ENCODE results near the gene NPR2.

NPR2 gene

GRCh38 chr9:35835216-35835632 lies 43.8 kb downstream of the NPR2 start:
- Histone ChIP-seq H3K4me2 (ENCODE audit: low read depth, low read length, poor library complexity, severe bottlenecking) (no peak overlapping the region), H3K4me3 (ENCODE audit: insufficient read depth, low read length, poor library complexity, severe bottlenecking) (no peak overlapping the region), H3K9me3 (ENCODE audit: insufficient read depth, low read length) (no peaks in the 10 kb centered on the region), H3K79me2 (ENCODE audit: insufficient read depth, low read length) (no peaks in the 10 kb centered on the region), H3K9ac (ENCODE audit: low read length) (no peak overlapping the region), H3K27me3 (ENCODE audit: low read length) (no peaks in the 10 kb centered on the region), H4K20me1 (ENCODE audit: low read depth, low read length) (no peaks in the 10 kb centered on the region), H3K9me2 (replicated peaks; ENCODE audit: insufficient read depth, low read length) (no peaks in the 10 kb centered on the region), H2AFZ (ENCODE audit: low read depth, low read length, severe bottlenecking) (no peak overlapping the region), H3K27ac (ENCODE audit: low read depth, low read length) (no peak overlapping the region), H3F3A (ENCODE audit: insufficient read depth) (no peaks in the 10 kb centered on the region), H3K36me3 (ENCODE audit: low read length) (no peaks in the 10 kb centered on the region)
- TF ChIP-seq EZH2phosphoT487 (conservative IDR thresholded peaks at IDR 0.05; ENCODE audit: low read length) = no peak
- TF ChIP-seq, protein P1, sequence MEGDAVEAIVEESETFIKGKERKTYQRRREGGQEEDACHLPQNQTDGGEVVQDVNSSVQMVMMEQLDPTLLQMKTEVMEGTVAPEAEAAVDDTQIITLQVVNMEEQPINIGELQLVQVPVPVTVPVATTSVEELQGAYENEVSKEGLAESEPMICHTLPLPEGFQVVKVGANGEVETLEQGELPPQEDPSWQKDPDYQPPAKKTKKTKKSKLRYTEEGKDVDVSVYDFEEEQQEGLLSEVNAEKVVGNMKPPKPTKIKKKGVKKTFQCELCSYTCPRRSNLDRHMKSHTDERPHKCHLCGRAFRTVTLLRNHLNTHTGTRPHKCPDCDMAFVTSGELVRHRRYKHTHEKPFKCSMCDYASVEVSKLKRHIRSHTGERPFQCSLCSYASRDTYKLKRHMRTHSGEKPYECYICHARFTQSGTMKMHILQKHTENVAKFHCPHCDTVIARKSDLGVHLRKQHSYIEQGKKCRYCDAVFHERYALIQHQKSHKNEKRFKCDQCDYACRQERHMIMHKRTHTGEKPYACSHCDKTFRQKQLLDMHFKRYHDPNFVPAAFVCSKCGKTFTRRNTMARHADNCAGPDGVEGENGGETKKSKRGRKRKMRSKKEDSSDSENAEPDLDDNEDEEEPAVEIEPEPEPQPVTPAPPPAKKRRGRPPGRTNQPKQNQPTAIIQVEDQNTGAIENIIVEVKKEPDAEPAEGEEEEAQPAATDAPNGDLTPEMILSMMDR (IDR thresholded peaks at IDR 0.05; ENCODE audit: insufficient read depth, low read length, poor library complexity, severe bottlenecking) = peak; percentile 49

GRCh38 chr9:35835766-35836165 lies 44.4 kb downstream of the NPR2 start:
- no peak overlapping the region for H3K4me3 ChIP-seq (ENCODE audit: insufficient read depth, low read length, poor library complexity, severe bottlenecking)
- H3K9ac ChIP-seq (ENCODE audit: low read length) = no peak overlapping the region
- no peaks in the 10 kb centered on the region for H3K9me3 ChIP-seq (ENCODE audit: insufficient read depth, low read length)
- no peaks in the 10 kb centered on the region for H3K27me3 ChIP-seq (ENCODE audit: low read length)
- H3K36me3 ChIP-seq (ENCODE audit: low read length) = no peaks in the 10 kb centered on the region
- no peaks in the 10 kb centered on the region for H4K20me1 ChIP-seq (ENCODE audit: low read depth, low read length)
- no peaks in the 10 kb centered on the region for H3K9me2 ChIP-seq (replicated peaks; ENCODE audit: insufficient read depth, low read length)
- no peak overlapping the region for H3K27ac ChIP-seq (ENCODE audit: low read depth, low read length)
- no peaks in the 10 kb centered on the region for H3F3A ChIP-seq (ENCODE audit: insufficient read depth)
- H3K79me2 ChIP-seq (ENCODE audit: insufficient read depth, low read length) = no peaks in the 10 kb centered on the region
- no peak for TF ChIP-seq EZH2phosphoT487 (conservative IDR thresholded peaks at IDR 0.05; ENCODE audit: low read length)
- TF ChIP-seq, protein P1 (IDR thresholded peaks at IDR 0.05; ENCODE audit: insufficient read depth, low read length, poor library complexity, severe bottlenecking) = no peak
- no peak overlapping the region for H3K4me2 ChIP-seq (ENCODE audit: low read depth, low read length, poor library complexity, severe bottlenecking)
- H2AFZ ChIP-seq (ENCODE audit: low read depth, low read length, severe bottlenecking) = no peak overlapping the region

DNA sequence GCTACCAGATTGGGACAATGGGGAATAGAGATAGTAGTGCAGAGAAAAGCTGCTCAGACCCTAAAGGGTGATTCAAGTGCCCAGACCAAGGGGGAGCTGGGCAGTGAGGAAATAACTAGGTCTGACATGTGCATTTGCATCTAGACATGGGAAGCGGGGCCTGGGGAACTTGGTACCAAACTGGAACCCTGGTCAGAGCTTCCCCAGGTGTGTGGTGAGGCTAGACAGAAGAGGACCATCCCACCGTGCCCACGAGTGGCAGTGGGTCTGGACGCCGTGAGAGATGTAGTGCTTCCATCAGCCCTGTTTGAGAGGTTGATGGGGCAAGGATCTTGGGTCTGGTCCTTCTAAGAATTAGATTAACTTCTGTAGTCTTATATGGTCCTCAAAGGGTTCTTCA lies 45.2 kb downstream of the NPR2 start:
- no peaks in the 10 kb centered on the region for H3K36me3 ChIP-seq (ENCODE audit: low read length)
- no peak overlapping the region for H3K27ac ChIP-seq (ENCODE audit: low read depth, low read length)
- no peak overlapping the region for H3K4me2 ChIP-seq (ENCODE audit: low read depth, low read length, poor library complexity, severe bottlenecking)
- no peak overlapping the region for H3K9ac ChIP-seq (ENCODE audit: low read length)
- no peaks in the 10 kb centered on the region for H3K27me3 ChIP-seq (ENCODE audit: low read length)
- no peaks in the 10 kb centered on the region for H3K9me3 ChIP-seq (ENCODE audit: insufficient read depth, low read length)
- no peaks in the 10 kb centered on the region for H3K79me2 ChIP-seq (ENCODE audit: insufficient read depth, low read length)
- no peak overlapping the region for H3K4me3 ChIP-seq (ENCODE audit: insufficient read depth, low read length, poor library complexity, severe bottlenecking)
- no peaks in the 10 kb centered on the region for H3F3A ChIP-seq (ENCODE audit: insufficient read depth)
- no peaks in the 10 kb centered on the region for H3K9me2 ChIP-seq (replicated peaks; ENCODE audit: insufficient read depth, low read length)
- no peak overlapping the region for H2AFZ ChIP-seq (ENCODE audit: low read depth, low read length, severe bottlenecking)
- no peaks in the 10 kb centered on the region for H4K20me1 ChIP-seq (ENCODE audit: low read depth, low read length)
- TF ChIP-seq, protein P1 (IDR thresholded peaks at IDR 0.05; ENCODE audit: insufficient read depth, low read length, poor library complexity, severe bottlenecking) = no peak
- no peak for TF ChIP-seq EZH2phosphoT487 (conservative IDR thresholded peaks at IDR 0.05; ENCODE audit: low read length)
